ENCODE measurements around the gene PER1. TPM values are rescaled to one million over a fixed set of nuclear protein-coding genes. Genes with fewer than 3 reads are reported as not detected.

The PER1 gene
- total and polyA plus RNA-seq, 9 of the 15 experiments (the other 6 are each of a cell fraction or from before 2014, with no cell fraction given), result 0.13 to 26.0 (median 3.4) TPM

DNA sequence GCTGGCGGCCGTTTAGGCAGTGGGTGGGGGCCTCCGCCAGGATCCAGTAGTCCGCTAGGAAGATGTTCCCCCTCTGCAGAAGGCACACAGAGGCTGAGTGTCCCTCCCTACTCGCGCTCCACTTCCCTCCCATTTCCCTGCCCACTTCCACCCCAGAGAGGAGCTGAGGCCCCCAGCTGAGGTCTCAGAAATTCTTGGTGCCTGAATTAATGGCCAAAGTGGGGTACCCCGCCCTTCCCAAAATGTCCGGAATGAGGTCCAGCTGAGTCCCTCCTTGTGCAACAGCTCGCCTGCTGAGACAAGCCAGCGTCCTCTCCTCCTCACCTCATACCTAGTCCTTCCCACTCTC is 41.8 kb downstream of the PER1 start:
- H3K4me3 ChIP-seq, result peak overlapping the region; percentile 38; the same call in 1 of the 2 replicates
- ChIA-PET POLR2A (interaction anchor here (0.6 to 1.4 kb wide), 3 partner anchors 26 to 222 kb away, joined by 3 read pairs; no protein-coding TSS in a partner anchor), CTCF (ENCODE audit: low intra/inter-chr PET ratio) (interaction anchor here (0.6 to 4.4 kb wide), 4 partner anchors 17 to 49 kb away, joined by 3 to 24 read pairs (median 11); no protein-coding TSS in a partner anchor)
- DNase-seq (ENCODE audit: extremely low read depth in 1 of 4, low spot score in 3 of 4) (no peak), FAIRE-seq (peak; percentile 23), ATAC-seq (no peak)
- no TSS peak for BruUV-seq (replicated peaks)
- H2AFZ ChIP-seq (ENCODE audit: low read depth, low read length), result no peak overlapping the region
- H3K27ac ChIP-seq (ENCODE audit: extremely low read depth, low read depth, low read length), result no peak overlapping the region
- H3K27me3 ChIP-seq (ENCODE audit: control insufficient read depth in 2 of 2, insufficient read depth in 2 of 2, low read length in 2 of 2), result peaks cover 8 to 14% of the 10 kb centered on the region in 2 experiments
- TF ChIP-seq BRD4 (IDR thresholded peaks at IDR 0.05), result no peak
- TF ChIP-seq ZNF143 (CRISPR knock-in tag; IDR thresholded peaks at IDR 0.05), result 0 out of 2 replicates have a peak, but pooled peaks have one; percentile 24
- no peak for TF ChIP-seq MAFK (IDR thresholded peaks at IDR 0.05; ENCODE audit: low read length)
- TF ChIP-seq, protein P1, sequence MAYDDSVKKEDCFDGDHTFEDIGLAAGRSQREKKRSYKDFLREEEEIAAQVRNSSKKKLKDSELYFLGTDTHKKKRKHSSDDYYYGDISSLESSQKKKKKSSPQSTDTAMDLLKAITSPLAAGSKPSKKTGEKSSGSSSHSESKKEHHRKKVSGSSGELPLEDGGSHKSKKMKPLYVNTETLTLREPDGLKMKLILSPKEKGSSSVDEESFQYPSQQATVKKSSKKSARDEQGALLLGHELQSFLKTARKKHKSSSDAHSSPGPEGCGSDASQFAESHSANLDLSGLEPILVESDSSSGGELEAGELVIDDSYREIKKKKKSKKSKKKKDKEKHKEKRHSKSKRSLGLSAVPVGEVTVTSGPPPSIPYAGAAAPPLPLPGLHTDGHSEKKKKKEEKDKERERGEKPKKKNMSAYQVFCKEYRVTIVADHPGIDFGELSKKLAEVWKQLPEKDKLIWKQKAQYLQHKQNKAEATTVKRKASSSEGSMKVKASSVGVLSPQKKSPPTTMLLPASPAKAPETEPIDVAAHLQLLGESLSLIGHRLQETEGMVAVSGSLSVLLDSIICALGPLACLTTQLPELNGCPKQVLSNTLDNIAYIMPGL (CRISPR knock-in tag; IDR thresholded peaks at IDR 0.05), result no peak
- TF ChIP-seq NCOR1 (IDR thresholded peaks at IDR 0.05), result no peak
- 0 out of 4 replicates have a peak overlapping the region, but pooled peaks of 1 of the 2 experiments have one; percentile 32 for H3K9ac ChIP-seq (ENCODE audit: insufficient read depth in 1 of 2, low read depth in 2 of 2, low read length in 2 of 2)
- no peaks in the 10 kb centered on the region for H4K20me1 ChIP-seq (replicated peaks; ENCODE audit: control insufficient read depth, insufficient read depth, low read length)
- no peaks in the 10 kb centered on the region for H3K79me2 ChIP-seq (ENCODE audit: control insufficient read depth, insufficient read depth, low read length)
- H3K9me3 ChIP-seq (replicated peaks; ENCODE audit: control insufficient read depth, insufficient read depth, low read depth, low read length), result no peaks in the 10 kb centered on the region
- in situ Hi-C loops (cut with MboI) (loop anchor here (5.0 kb wide), 1 partner anchor 33 kb away; no protein-coding TSS in a partner anchor), intact Hi-C loops (cut with micrococcal nuclease) (loop anchor here (1.0 to 5.0 kb wide), 2 partner anchors 17 to 38 kb away; no protein-coding TSS in a partner anchor)
- 5% methylated on average over 10 of the region's 10 CpGs for WGBS (ENCODE audit: insufficient coverage, low coverage, missing lambda C conversion rate)
- H3K36me3 ChIP-seq (ENCODE audit: control insufficient read depth, insufficient read depth, low read length), result no peaks in the 10 kb centered on the region
- H3K9me1 ChIP-seq (ENCODE audit: control insufficient read depth, insufficient read depth, low read length), result no peaks in the 10 kb centered on the region
- peaks cover 10 to 19% of the 10 kb centered on the region in 2 experiments; a peak in 4 of 5 replicates for H3K4me1 ChIP-seq (replicated peaks in 1 of 2; ENCODE audit: control insufficient read depth in 2 of 2, insufficient read depth in 2 of 2, low read length in 2 of 2)
- peak overlapping the region; percentile 80 for H3K4me2 ChIP-seq (ENCODE audit: insufficient read depth, low read length)

Data from K562 (cell line).